ENCODE data around the gene DDOST. TPM values are rescaled to one million over a fixed set of nuclear protein-coding genes. Genes with fewer than 3 reads are reported as not detected.

Gene DDOST
- 100 to 1,000 TPM; 134 to 349 (median 205) TPM for total RNA-seq
- polyA plus RNA-seq, result 100 to 1,000 TPM; 123 to 221 (median 193) TPM
- long read RNA-seq, donor 1, transcript DDOST-202 (11 exons, 2,126 nt), result major isoform, 135 of 155 reads
- long read RNA-seq, donor 1, partial matches to known transcripts, result 18 of 155 reads
- long read RNA-seq, donor 1, other reads (novel, unspliced or antisense), result 0 of 155 reads
- long read RNA-seq, donor 2, transcript DDOST-202 (11 exons, 2,126 nt), result major isoform, 87 of 117 reads
- long read RNA-seq, donor 2, partial matches to known transcripts, result 29 of 117 reads
- long read RNA-seq, donor 2, other reads (novel, unspliced or antisense), result 0 of 117 reads
- long read RNA-seq, donor 3, transcript DDOST-202 (11 exons, 2,126 nt), result major isoform, 67 of 77 reads
- long read RNA-seq, donor 3, partial matches to known transcripts, result 8 of 77 reads
- long read RNA-seq, donor 3, other reads (novel, unspliced or antisense), result 0 of 77 reads
- long read RNA-seq, donor 4, transcript DDOST-202 (11 exons, 2,126 nt), result major isoform, 141 of 150 reads
- long read RNA-seq, donor 4, partial matches to known transcripts, result 6 of 150 reads
- long read RNA-seq, donor 4, other reads (novel, unspliced or antisense), result 2 of 150 reads
- long read RNA-seq, donor 5, transcript DDOST-202 (11 exons, 2,126 nt), result major isoform, 510 of 560 reads
- long read RNA-seq, donor 5, partial matches to known transcripts, result 14 of 560 reads
- long read RNA-seq, donor 5, other reads (novel, unspliced or antisense), result 34 of 560 reads
- long read RNA-seq, donor 6, transcript DDOST-202 (11 exons, 2,126 nt), result major isoform, 108 of 120 reads
- long read RNA-seq, donor 6, partial matches to known transcripts, result 3 of 120 reads
- long read RNA-seq, donor 6, other reads (novel, unspliced or antisense), result 8 of 120 reads
- long read RNA-seq, donor 7, transcript DDOST-202 (11 exons, 2,126 nt), result major isoform, 55 of 95 reads
- long read RNA-seq, donor 7, partial matches to known transcripts, result 37 of 95 reads
- long read RNA-seq, donor 7, other reads (novel, unspliced or antisense), result 0 of 95 reads
- long read RNA-seq, donor 8, transcript DDOST-205 (2 exons, 766 nt), result minor isoform, 7 of 234 reads
- long read RNA-seq, donor 8, transcript DDOST-202 (11 exons, 2,126 nt), result major isoform, 186 of 234 reads
- long read RNA-seq, donor 8, partial matches to known transcripts, result 41 of 234 reads
- long read RNA-seq, donor 8, other reads (novel, unspliced or antisense), result 0 of 234 reads
- long read RNA-seq, donor 9, transcript DDOST-202 (11 exons, 2,126 nt), result major isoform, 87 of 114 reads
- long read RNA-seq, donor 9, partial matches to known transcripts, result 20 of 114 reads
- long read RNA-seq, donor 9, other reads (novel, unspliced or antisense), result 5 of 114 reads
- long read RNA-seq, donor 10, transcript DDOST-202 (11 exons, 2,126 nt), result major isoform, 61 of 66 reads
- long read RNA-seq, donor 10, partial matches to known transcripts, result 5 of 66 reads
- long read RNA-seq, donor 10, other reads (novel, unspliced or antisense), result 0 of 66 reads

DNA sequence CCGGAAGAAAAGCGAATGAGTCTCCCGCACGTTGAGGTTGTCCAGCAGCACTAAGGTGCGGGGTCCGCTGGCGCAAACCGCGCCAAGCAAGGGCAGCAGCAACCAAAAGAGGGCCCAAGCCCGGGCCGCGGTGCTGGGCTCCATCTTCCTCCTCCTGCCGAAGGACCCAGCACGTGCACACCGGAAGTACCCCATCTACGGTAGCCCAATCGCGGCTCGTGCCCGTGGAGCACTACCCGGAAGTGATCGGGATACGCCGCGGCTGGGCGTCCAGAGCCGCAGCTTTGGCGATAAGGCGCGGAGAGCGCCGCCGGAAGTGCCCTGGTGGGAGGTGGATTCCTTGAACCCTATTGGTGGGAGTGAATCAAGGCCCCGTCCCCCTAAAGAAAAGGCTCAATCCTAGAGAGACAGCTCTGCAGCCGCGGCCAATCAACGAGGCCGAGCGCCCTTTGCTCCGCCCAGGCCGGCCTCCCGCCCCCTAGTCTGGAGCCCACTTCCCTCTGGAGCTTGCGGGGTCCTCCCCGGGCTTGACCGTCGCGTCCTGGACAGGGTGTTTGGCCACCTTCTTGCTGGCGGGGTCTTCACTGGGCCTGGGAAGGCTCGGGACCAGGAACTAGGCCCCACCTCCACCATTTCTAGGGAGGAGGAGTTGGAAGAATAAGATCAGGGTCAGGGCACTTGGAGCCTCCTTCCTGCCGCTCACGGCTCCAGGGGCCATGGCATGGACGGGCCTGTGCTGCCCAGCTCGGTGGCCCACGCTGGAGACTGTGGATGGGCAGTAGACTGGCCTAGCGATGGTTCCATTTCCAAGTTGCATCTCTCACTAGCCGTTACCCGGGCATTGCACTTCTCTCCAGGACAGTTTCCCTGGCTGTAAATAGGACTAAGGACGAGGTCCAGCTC is at the start of gene DDOST:
DDOST (minus strand) TSS at position 163 of the 903 bp plus-strand sequence; CDS start at position 144, 19 bp downstream.
- intact Hi-C loops (cut with DNase I), result no loop called here
- WGBS, 4 donors, result 0 to 2% (median 1%) methylated on average over 13 to 58 of the region's 58 CpGs
- H3K9me3 ChIP-seq (replicated peaks in 1 of 3), result no peaks in the 10 kb centered on the region
- H3K36me3 ChIP-seq (replicated peaks in 1 of 2), result peaks cover 0 to 18% of the 10 kb centered on the region in 2 donors
- H3K27ac ChIP-seq, result peak within 1 kb of the TSS in 4 of 5 donors; percentile 63 to 87 (median 78)
- peak within 1 kb of the TSS; percentile 48 to 99 (median 79) for H3K4me3 ChIP-seq
- no peaks in the 10 kb centered on the region for H3K27me3 ChIP-seq
- H3K4me1 ChIP-seq (replicated peaks in 1 of 2), result peaks cover 5 to 42% of the 10 kb centered on the region in 2 donors
- peak; percentile 24 to 39 for TF ChIP-seq POLR2A (IDR thresholded peaks at IDR 0.05)
- TF ChIP-seq, protein P1, sequence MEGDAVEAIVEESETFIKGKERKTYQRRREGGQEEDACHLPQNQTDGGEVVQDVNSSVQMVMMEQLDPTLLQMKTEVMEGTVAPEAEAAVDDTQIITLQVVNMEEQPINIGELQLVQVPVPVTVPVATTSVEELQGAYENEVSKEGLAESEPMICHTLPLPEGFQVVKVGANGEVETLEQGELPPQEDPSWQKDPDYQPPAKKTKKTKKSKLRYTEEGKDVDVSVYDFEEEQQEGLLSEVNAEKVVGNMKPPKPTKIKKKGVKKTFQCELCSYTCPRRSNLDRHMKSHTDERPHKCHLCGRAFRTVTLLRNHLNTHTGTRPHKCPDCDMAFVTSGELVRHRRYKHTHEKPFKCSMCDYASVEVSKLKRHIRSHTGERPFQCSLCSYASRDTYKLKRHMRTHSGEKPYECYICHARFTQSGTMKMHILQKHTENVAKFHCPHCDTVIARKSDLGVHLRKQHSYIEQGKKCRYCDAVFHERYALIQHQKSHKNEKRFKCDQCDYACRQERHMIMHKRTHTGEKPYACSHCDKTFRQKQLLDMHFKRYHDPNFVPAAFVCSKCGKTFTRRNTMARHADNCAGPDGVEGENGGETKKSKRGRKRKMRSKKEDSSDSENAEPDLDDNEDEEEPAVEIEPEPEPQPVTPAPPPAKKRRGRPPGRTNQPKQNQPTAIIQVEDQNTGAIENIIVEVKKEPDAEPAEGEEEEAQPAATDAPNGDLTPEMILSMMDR (IDR thresholded peaks at IDR 0.05), result peak in 4 of 6 experiments; percentile 24 to 39 (median 30)
- peak; percentile 92 to 98 (median 97) for DNase-seq

DNA sequence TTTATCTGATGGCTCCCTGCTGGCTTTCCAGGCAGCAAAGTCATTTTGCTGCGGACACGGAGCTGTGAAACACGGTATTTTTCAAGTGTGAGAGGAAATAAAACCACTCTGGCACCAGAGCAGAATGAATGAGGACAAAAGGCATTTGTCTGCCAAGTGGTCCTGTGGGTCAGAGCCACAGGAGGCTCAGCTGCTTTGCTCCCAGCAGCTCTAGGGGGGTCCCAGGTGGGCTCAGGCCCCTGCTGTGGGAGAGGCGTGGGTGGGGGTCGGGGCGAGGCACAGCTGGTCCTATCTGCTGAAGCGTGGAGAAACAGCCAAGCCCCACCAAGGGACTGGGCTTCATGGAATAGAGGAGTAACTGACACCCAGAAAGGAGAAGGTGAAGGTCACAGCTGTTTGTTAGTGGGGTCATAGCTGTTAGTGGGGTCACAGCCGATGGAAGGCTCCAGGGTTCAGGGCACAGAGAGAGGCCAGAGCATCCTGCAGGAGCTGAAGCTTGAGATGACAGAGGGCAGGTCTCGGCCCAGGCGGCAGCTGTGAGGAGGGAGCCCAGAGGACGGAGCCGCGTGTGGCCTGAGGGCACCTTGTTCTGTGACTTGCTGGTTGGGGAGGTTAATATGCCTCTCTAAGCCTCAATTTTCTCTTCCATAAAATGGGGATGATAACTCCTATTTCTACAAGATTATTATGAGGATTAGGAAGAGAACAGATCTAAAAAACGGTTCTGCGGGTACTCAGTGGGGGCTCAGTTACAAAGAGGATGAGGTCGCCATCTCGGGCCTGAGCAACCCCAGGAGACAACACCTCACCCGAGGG is 49.5 kb upstream of the DDOST start:
- no peak for DNase-seq
- 59 to 69% (median 65%) methylated on average over 17 to 18 of the region's 18 CpGs for WGBS, 4 donors
- H3K4me1 ChIP-seq (replicated peaks in 1 of 2), result no peaks in the 10 kb centered on the region
- no peak overlapping the region for H3K4me3 ChIP-seq
- H3K27me3 ChIP-seq, result no peaks in the 10 kb centered on the region
- H3K9me3 ChIP-seq (replicated peaks in 1 of 3), result no peaks in the 10 kb centered on the region
- intact Hi-C loops (cut with DNase I), result no loop called here
- H3K36me3 ChIP-seq (replicated peaks in 1 of 2), result no peaks in the 10 kb centered on the region
- TF ChIP-seq POLR2A (IDR thresholded peaks at IDR 0.05), result no peak
- TF ChIP-seq, protein P1 (IDR thresholded peaks at IDR 0.05), result no peak
- no peak overlapping the region for H3K27ac ChIP-seq

DNA sequence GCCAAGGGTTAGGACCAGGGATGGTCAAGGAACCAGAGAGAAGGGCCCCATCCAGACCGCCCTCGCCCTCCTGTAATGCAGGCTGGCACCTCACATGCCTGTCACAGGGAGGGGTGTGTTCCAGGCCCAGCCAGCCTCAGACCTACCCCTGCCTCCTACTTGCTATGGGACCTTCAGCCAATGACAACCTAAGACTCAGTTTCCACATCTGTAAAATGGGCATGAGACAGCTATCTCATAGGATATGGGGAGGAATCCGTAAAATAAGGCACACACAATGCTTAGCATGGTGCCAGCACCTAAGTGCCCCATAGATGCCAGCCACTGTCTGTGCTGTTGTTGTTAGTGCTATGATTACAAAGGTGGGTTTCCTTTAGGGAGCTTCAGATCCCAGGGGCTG is 48.7 kb upstream of the DDOST start:
- Histone ChIP-seq H3K9me3 (replicated peaks in 1 of 3) (no peaks in the 10 kb centered on the region), H3K27me3 (no peaks in the 10 kb centered on the region), H3K36me3 (replicated peaks in 1 of 2) (no peaks in the 10 kb centered on the region), H3K4me3 (no peak overlapping the region), H3K4me1 (replicated peaks in 1 of 2) (no peaks in the 10 kb centered on the region), H3K27ac (no peak overlapping the region)
- WGBS, 4 donors, result 88 to 100% (median 96%) methylated on average over 1 to 3 of the region's 3 CpGs
- DNase-seq, result no peak
- intact Hi-C loops (cut with DNase I), result no loop called here
- TF ChIP-seq POLR2A (IDR thresholded peaks at IDR 0.05), result no peak
- TF ChIP-seq, protein P1 (IDR thresholded peaks at IDR 0.05), result no peak

All from adrenal gland (tissue), 19 donors.